Kidney epithelial cell (primary cell): Measurements from ENCODE around the gene RBM45. TPM values are rescaled to one million over a fixed set of nuclear protein-coding genes. Genes with fewer than 3 reads are reported as not detected.

Experiments used
- DNase-seq: peaks from one replicate; pipeline ENCODE4 v3.0.0-alpha.2; 2010; ENCODE audit warnings: low read depth
- H3K27me3 ChIP-seq: 2 replicates; pipeline ENCODE4 v1.6.0; 2011; ENCODE audit warnings: low read length; ENCODE audit not compliant: control insufficient read depth, insufficient read depth
- H3K36me3 ChIP-seq: 2 replicates; pipeline ENCODE4 v1.5.1; 2011; ENCODE audit warnings: low read length; ENCODE audit not compliant: control insufficient read depth, insufficient read depth
- H3K4me3 ChIP-seq: 2 replicates; pipeline ENCODE4 v1.5.1; 2011; ENCODE audit warnings: low read depth, mild to moderate bottlenecking, control low read depth, low read length
- total RNA-seq: library from RNA; depleted of rRNA; stranded (reverse); fragments of >200 nt; gene quantifications from 2 replicates; pipeline ENCODE4 v1.2.3, GENCODE V29; 2015
- TF ChIP-seq, protein P1 (sequence below): IDR thresholded peaks from 2 replicates; pipeline ENCODE4 v1.5.1; 2011; ENCODE audit warnings: mild to moderate bottlenecking, moderate library complexity, low read length, control low read depth, inconsistent platforms; ENCODE audit not compliant: insufficient read depth, poor library complexity, severe bottlenecking

The RBM45 gene
- total RNA-seq, 1 donor from 2014 or later, result 7.6 TPM

DNA sequence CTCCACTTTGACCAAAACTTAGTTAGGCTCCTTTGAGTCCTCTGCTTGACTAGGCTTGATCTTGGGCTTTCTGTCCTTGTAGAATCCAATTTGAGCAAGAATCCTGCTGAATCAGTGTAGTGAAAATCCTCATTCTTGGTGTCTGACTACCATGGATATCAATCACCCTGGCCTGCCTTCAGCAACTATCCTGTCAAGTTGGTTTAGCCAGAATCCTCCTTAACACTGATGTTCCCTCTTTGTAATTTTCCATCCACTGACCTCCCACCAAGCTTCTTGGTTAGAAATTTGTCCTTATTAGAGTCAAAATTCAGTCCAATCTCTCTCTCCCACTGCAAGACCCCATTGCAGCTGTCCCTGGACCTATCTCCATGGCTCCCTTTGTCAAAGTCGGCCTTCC, 494 bp upstream of the RBM45 start:
- TF ChIP-seq, protein P1, sequence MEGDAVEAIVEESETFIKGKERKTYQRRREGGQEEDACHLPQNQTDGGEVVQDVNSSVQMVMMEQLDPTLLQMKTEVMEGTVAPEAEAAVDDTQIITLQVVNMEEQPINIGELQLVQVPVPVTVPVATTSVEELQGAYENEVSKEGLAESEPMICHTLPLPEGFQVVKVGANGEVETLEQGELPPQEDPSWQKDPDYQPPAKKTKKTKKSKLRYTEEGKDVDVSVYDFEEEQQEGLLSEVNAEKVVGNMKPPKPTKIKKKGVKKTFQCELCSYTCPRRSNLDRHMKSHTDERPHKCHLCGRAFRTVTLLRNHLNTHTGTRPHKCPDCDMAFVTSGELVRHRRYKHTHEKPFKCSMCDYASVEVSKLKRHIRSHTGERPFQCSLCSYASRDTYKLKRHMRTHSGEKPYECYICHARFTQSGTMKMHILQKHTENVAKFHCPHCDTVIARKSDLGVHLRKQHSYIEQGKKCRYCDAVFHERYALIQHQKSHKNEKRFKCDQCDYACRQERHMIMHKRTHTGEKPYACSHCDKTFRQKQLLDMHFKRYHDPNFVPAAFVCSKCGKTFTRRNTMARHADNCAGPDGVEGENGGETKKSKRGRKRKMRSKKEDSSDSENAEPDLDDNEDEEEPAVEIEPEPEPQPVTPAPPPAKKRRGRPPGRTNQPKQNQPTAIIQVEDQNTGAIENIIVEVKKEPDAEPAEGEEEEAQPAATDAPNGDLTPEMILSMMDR, result no peak
- Histone ChIP-seq H3K36me3 (no peaks in the 10 kb centered on the region), H3K4me3 (no peak overlapping the region), H3K27me3 (no peaks in the 10 kb centered on the region)
- DNase-seq, result no peak

DNA sequence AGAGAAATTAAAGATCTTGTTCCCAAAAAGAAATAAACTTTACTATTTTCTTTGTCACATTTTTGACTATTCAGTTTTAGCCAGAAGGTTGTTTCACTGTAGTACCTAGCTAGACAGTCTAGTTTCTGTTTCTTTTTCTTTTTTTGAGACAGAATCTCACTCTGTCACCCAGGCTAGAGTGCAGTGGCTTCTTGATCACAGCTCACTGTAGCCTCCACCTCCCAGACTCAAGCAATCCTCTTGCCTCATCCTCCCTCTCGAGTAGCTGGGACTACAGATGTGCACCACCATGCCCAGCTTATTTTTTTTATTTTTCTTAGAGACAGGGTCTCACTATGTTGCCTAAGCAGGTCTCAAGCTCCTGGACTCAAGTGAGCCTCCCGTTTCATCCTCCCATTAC, 2.2 kb downstream of the RBM45 start:
- DNase-seq, result no peak
- Histone ChIP-seq H3K27me3 (no peaks in the 10 kb centered on the region), H3K4me3 (no peak overlapping the region), H3K36me3 (no peaks in the 10 kb centered on the region)
- TF ChIP-seq, protein P1, result no peak

DNA sequence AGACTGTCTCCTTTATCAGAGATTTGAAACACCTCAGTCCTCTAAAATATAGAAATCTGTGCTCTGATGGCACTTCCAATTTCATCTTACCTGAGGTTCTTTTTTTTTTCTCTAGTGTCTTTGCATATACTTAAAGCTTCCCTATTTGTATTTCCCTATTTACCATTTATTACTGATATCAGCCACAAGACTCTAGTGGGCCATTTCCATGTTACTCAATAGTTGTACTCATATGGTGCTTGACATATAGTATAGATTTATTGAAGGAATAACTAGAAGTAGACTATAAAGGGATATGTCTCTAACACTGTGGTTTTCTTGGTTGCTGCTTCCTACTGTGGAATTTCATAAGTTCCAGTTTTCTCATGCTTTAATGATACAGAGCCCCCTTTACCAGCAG, 3.0 kb downstream of the RBM45 start:
- H3K27me3 ChIP-seq, result no peaks in the 10 kb centered on the region
- no peak for DNase-seq
- TF ChIP-seq, protein P1, result no peak
- no peaks in the 10 kb centered on the region for H3K36me3 ChIP-seq
- H3K4me3 ChIP-seq, result no peak overlapping the region

GRCh38 chr2:178117725-178118124, 5.5 kb downstream of the RBM45 start:
- no peak overlapping the region for H3K4me3 ChIP-seq
- no peaks in the 10 kb centered on the region for H3K36me3 ChIP-seq
- TF ChIP-seq, protein P1, result no peak
- H3K27me3 ChIP-seq, result no peaks in the 10 kb centered on the region
- DNase-seq, result no peak

- TF ChIP-seq, protein P1, result no peak
- Histone ChIP-seq H3K4me3 (no peak overlapping the region), H3K36me3 (no peaks in the 10 kb centered on the region), H3K27me3 (no peaks in the 10 kb centered on the region)
- no peak for DNase-seq
These were observed 7.1 kb downstream of the RBM45 start for GRCh38 chr2:178119179-178119922.

DNA sequence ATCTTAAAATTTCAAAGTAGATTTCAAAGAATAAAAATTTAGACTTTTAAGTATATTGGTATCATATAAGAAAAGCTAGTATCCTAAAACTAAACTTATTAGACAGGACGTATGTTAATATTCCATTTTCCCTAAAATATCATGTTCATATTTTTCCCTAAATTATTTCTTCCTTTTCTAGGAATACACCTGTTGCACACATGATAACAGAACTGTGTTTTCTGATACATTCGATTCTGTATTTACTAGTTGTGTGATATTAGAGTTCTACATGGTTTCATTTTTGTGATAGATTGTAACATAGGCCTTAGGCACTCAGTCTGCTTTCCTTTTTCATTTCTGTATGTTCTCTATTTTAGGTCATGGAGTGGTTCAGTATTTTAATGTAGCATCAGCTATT, 10.9 kb downstream of the RBM45 start:
- no peak for DNase-seq
- TF ChIP-seq, protein P1, result no peak
- Histone ChIP-seq H3K36me3 (no peaks in the 10 kb centered on the region), H3K4me3 (no peak overlapping the region), H3K27me3 (no peaks in the 10 kb centered on the region)
